Measurements from ENCODE around the gene CYB5A.
"Not testable (repeated sequence)": the region's sequence is repeated elsewhere in the genome, so short reads cannot be mapped to it uniquely, and the experiment has no call there.

CYB5A gene

DNA sequence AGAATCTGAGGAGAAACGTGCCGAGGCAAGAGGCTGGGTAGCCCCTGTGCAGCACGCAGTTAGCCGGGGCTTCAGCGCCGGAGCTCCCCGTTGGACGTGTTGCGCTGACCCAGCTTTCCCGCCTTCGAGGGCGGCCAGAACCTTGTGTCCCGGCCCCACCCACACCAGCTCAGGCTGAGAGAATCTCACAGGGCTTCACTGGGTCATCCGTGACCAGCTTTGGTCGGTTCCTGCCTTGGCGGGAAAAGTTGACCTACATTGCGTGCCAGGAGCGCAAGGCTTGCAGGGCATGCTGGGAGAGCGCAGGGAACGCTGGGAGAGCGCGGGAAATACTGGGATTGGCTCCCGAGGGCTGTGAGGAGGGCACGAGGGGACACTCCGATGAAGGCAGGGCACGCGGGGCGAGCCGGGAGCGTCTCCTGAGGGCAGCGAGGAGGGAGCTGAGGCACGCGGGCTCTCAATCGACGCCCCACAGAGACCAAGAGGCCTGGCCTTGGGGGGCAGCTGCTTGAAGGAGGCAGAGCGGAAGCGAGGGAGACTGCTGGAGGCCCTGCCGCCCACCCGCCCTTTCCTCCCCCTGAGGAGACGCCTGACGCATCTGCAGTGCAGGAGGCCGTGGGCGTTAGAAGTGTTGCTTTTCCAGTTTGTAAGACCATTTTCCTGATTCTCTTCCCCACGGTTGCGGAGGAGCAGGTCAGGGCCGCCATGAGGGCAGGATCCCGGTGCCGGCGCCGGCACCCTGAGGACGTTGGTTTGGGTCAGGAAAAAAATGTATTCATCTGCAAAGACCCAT, 23.9 kb upstream of the CYB5A start, which contains the start of gene C18orf63:
Gene C18orf63, plus strand, starts transcription at position 376 of the 793 bp plus-strand sequence. CDS start 2,027 bp downstream, outside the sequence.
- Mint-ChIP-seq H3K36me3 (no peaks in the 10 kb centered on the region), H3K4me1 (peaks cover 3% of the 10 kb centered on the region), H3K27me3 (peaks cover 10% of the 10 kb centered on the region), H3K4me3 (no peak within 1 kb of the TSS), H3K9me3 (no peaks in the 10 kb centered on the region), H3K27ac (no peak within 1 kb of the TSS)
- ATAC-seq (ENCODE audit: low read depth): no peak
- no peak for DNase-seq (ENCODE audit: low spot score in 2 of 2)

- Mint-ChIP-seq H3K9me3 (no peaks in the 10 kb centered on the region), H3K27me3 (peaks cover 17% of the 10 kb centered on the region), H3K27ac (no peak overlapping the region), H3K36me3 (no peaks in the 10 kb centered on the region), H3K4me1 (peaks cover 4% of the 10 kb centered on the region), H3K4me3 (no peak overlapping the region)
- DNase-seq (ENCODE audit: low spot score in 2 of 2) (no peak), ATAC-seq (ENCODE audit: low read depth) (no peak)
Observed at GRCh38 chr18:74314759-74315463, 23.1 kb upstream of the CYB5A start.

GRCh38 chr18:74311000-74311399, 19.2 kb upstream of the CYB5A start:
- ATAC-seq (ENCODE audit: low read depth): no peak
- no peak for DNase-seq (ENCODE audit: low spot score in 2 of 2)
- H3K27me3 Mint-ChIP-seq: peaks cover 22% of the 10 kb centered on the region
- H3K36me3 Mint-ChIP-seq: no peaks in the 10 kb centered on the region
- H3K4me3 Mint-ChIP-seq: no peak overlapping the region
- no peak overlapping the region for H3K27ac Mint-ChIP-seq
- no peaks in the 10 kb centered on the region for H3K9me3 Mint-ChIP-seq
- peaks cover 4% of the 10 kb centered on the region for H3K4me1 Mint-ChIP-seq

GRCh38 chr18:74310411-74310810, 18.6 kb upstream of the CYB5A start:
- no peak for DNase-seq (ENCODE audit: low spot score in 2 of 2)
- no peak overlapping the region for H3K4me3 Mint-ChIP-seq
- no peaks in the 10 kb centered on the region for H3K9me3 Mint-ChIP-seq
- H3K27me3 Mint-ChIP-seq: peaks cover 21% of the 10 kb centered on the region
- no peaks in the 10 kb centered on the region for H3K36me3 Mint-ChIP-seq
- H3K4me1 Mint-ChIP-seq: peaks cover 4% of the 10 kb centered on the region
- H3K27ac Mint-ChIP-seq: no peak overlapping the region
- peak; percentile 79 for ATAC-seq (ENCODE audit: low read depth)

GRCh38 chr18:74303936-74304335, 12.2 kb upstream of the CYB5A start:
- Mint-ChIP-seq H3K27me3 (peaks cover 8% of the 10 kb centered on the region), H3K36me3 (no peaks in the 10 kb centered on the region), H3K4me3 (no peak overlapping the region), H3K27ac (no peak overlapping the region), H3K9me3 (no peaks in the 10 kb centered on the region), H3K4me1 (no peaks in the 10 kb centered on the region)
- DNase-seq (ENCODE audit: low spot score in 2 of 2) (no peak), ATAC-seq (ENCODE audit: low read depth) (no peak)

GRCh38 chr18:74303306-74303705, 11.5 kb upstream of the CYB5A start:
- H3K27ac Mint-ChIP-seq: no peak overlapping the region

GRCh38 chr18:74299746-74300145, 8.0 kb upstream of the CYB5A start:
- Mint-ChIP-seq H3K27ac (no peak overlapping the region), H3K4me1 (no peaks in the 10 kb centered on the region), H3K4me3 (no peak overlapping the region), H3K9me3 (no peaks in the 10 kb centered on the region), H3K27me3 (peaks cover 3% of the 10 kb centered on the region), H3K36me3 (no peaks in the 10 kb centered on the region)
- DNase-seq (ENCODE audit: low spot score in 2 of 2): no peak
- ATAC-seq (ENCODE audit: low read depth): no peak

More at GRCh38 chr18:74303306-74303705, 11.5 kb upstream of the CYB5A start:
- no peak overlapping the region for H3K4me3 Mint-ChIP-seq
- H3K9me3 Mint-ChIP-seq: no peaks in the 10 kb centered on the region
- H3K36me3 Mint-ChIP-seq: no peaks in the 10 kb centered on the region
- H3K27me3 Mint-ChIP-seq: peaks cover 8% of the 10 kb centered on the region
- DNase-seq (ENCODE audit: low spot score in 2 of 2) (no peak), ATAC-seq (ENCODE audit: low read depth) (no peak)
- no peaks in the 10 kb centered on the region for H3K4me1 Mint-ChIP-seq

GRCh38 chr18:74299162-74299561, 7.4 kb upstream of the CYB5A start:
- Mint-ChIP-seq H3K4me1 (no peaks in the 10 kb centered on the region), H3K9me3 (no peaks in the 10 kb centered on the region), H3K27me3 (peaks cover 3% of the 10 kb centered on the region), H3K27ac (no peak overlapping the region), H3K4me3 (no peak overlapping the region), H3K36me3 (no peaks in the 10 kb centered on the region)
- DNase-seq (ENCODE audit: low spot score in 2 of 2): no peak
- ATAC-seq (ENCODE audit: low read depth): no peak

- H3K4me1 Mint-ChIP-seq: peaks cover 2% of the 10 kb centered on the region
- DNase-seq (ENCODE audit: low spot score in 2 of 2) (no peak), ATAC-seq (ENCODE audit: low read depth) (no peak)
- peaks cover 2% of the 10 kb centered on the region for H3K9me3 Mint-ChIP-seq
- no peaks in the 10 kb centered on the region for H3K36me3 Mint-ChIP-seq
- no peak overlapping the region for H3K4me3 Mint-ChIP-seq
- no peaks in the 10 kb centered on the region for H3K27me3 Mint-ChIP-seq
- no peak overlapping the region for H3K27ac Mint-ChIP-seq
Observed at GRCh38 chr18:74294526-74294925, 2.8 kb upstream of the CYB5A start.

- not testable (repeated sequence) for H3K36me3 Mint-ChIP-seq; H3K27me3 Mint-ChIP-seq; ATAC-seq (ENCODE audit: low read depth); H3K4me3 Mint-ChIP-seq; H3K4me1 Mint-ChIP-seq; DNase-seq (ENCODE audit: low spot score in 2 of 2); H3K27ac Mint-ChIP-seq; H3K9me3 Mint-ChIP-seq
Observed at GRCh38 chr18:74292982-74293381, 1.2 kb upstream of the CYB5A start.

- DNase-seq (ENCODE audit: low spot score in 2 of 2): no peak
- no peak for ATAC-seq (ENCODE audit: low read depth)
- peaks cover 2% of the 10 kb centered on the region for H3K9me3 Mint-ChIP-seq
- no peaks in the 10 kb centered on the region for H3K27me3 Mint-ChIP-seq
- H3K4me3 Mint-ChIP-seq: peak overlapping the region; percentile 98
- no peaks in the 10 kb centered on the region for H3K36me3 Mint-ChIP-seq
- H3K27ac Mint-ChIP-seq: no peak overlapping the region
- peaks cover 2% of the 10 kb centered on the region for H3K4me1 Mint-ChIP-seq
Observed at GRCh38 chr18:74292541-74292858, 737 bp upstream of the CYB5A start.

DNA sequence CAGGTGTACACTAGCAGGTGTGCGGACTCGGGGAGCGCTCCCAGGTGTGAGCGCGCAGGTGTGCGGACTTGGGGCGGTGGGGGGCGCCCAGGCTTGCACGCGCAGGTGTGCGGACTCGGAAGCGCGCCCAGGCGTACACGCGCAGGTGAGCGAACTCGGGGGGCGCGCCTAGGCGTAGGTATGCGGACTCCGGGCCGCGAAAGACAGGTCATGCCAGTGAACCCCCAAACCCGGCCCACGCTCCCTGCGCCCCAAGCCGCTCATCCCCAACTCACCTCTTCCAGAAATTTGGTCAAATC, 342 bp downstream of the CYB5A start:
- H3K27ac Mint-ChIP-seq: peak overlapping the region; percentile 95
- peak; percentile 3 for ATAC-seq (ENCODE audit: low read depth)
- H3K4me3 Mint-ChIP-seq: peak overlapping the region; percentile 98
- DNase-seq (ENCODE audit: low spot score in 2 of 2): no peak
- no peaks in the 10 kb centered on the region for H3K36me3 Mint-ChIP-seq
- no peaks in the 10 kb centered on the region for H3K27me3 Mint-ChIP-seq
- peaks cover 2% of the 10 kb centered on the region for H3K9me3 Mint-ChIP-seq
- H3K4me1 Mint-ChIP-seq: peaks cover 4% of the 10 kb centered on the region

DNA sequence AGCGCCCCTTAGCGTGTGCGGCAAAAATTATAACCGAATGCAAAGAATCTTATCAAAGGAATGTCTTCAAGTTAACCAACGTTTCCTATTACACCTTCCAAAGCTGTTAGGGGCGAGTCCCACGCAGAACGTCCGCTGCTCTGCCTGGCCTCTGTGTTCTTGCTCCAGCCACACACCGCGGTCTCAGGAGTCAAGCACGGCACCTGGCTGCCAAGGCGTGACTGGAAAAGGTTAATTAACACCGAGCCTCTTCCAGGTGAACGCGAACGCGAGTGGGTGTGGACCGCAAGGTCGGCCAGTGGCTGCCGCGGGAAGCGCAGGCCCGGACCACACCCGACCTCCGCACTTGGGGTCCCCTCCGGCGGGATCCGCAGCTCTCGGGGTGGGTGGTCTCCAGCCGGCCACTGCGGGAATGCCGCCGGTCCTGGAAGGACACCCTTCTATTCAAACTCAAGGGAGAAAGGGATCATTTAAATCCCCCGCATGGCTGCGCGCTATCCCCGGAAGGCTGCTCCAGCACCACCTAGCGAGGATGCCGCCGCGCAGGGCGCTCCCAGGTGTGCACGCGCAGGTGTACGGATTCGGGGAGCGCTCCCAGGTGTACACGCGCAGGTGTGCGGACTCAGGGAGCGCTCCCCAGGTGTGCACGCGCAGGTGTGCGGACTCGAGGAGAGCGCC, 830 bp downstream of the CYB5A start:
- Mint-ChIP-seq H3K27ac (peak overlapping the region; percentile 95), H3K9me3 (peaks cover 2% of the 10 kb centered on the region)

GRCh38 chr18:74290021-74290420, 1.7 kb downstream of the CYB5A start:
- peaks cover 2% of the 10 kb centered on the region for H3K9me3 Mint-ChIP-seq
- H3K4me1 Mint-ChIP-seq: peaks cover 5% of the 10 kb centered on the region
- DNase-seq (ENCODE audit: low spot score in 2 of 2) (no peak), ATAC-seq (ENCODE audit: low read depth) (no peak)
- H3K27me3 Mint-ChIP-seq: no peaks in the 10 kb centered on the region
- no peak overlapping the region for H3K4me3 Mint-ChIP-seq
- H3K27ac Mint-ChIP-seq: no peak overlapping the region
- no peaks in the 10 kb centered on the region for H3K36me3 Mint-ChIP-seq

More for the DNA sequence above, 830 bp downstream of the CYB5A start:
- Mint-ChIP-seq H3K4me3 (peak overlapping the region; percentile 98), H3K4me1 (peaks cover 5% of the 10 kb centered on the region), H3K36me3 (no peaks in the 10 kb centered on the region), H3K27me3 (no peaks in the 10 kb centered on the region)
- DNase-seq (ENCODE audit: low spot score in 2 of 2): no peak
- ATAC-seq (ENCODE audit: low read depth): no peak

Measured in memory B cell (primary cell).